Kasumi-1 (cell line): ENCODE results near the gene HS6ST2.
A peak's percentile ranks its signal among the peaks of the same experiment; 100 is the strongest.

Experiments
- DNase-seq, 2 experiments: peaks; one replicate each; lab custom pipeline; 2025; lab: John Stamatoyannopoulos, UW

HS6ST2 gene

DNA sequence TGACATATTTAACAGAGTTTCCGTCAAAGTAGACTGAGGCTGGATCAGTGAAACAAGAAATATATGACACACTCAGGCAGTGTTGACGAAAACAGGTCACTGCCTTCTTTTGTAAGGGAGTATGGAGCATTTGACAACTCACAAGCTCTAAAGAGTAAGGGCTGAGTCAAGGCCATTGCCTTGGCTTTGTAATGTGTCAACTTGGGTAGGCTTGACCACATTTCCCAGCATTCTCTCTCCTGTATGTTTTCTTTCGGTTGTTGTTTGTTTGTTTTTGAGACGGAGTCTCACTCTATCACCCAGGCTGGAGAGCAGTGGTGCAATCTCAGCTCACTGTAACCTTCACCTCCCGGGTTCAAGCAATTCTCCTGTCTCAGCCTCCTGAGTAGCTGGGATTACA is 344.6 kb downstream of the HS6ST2 start:
- DNase-seq = no peak

DNA sequence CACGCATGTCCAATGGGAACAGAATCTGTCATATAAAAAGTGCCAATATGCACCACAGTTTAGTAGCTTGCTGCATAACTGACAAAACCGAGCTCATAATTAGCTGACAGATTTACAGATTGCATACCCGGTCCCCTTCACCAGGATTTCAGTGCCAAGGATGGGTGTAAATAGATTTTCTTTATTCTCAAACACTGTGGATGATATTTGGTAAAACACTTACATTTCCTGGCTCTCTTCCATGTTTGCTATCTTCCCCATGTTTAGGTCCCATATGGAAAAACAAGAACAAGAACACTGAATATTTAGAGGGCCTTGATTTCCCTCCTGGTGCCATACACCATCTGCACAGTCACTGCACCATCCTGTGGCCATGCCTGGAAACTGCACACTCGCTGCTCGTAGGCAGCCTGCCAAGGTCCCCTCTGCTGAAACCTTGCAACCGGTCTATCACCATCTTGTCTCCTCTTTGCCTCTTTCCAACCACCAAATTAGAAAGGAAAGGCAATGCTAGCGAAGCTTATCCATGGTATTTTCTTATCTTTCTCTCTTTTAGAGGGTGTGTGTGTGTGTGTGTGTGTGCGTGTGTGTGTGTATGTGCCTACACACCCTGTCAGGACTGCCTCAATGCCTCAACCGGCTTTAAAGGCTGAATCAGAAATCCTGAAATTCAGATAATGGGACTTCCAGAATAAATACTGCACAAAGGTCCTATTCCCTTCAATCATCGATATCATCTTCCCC is 345.4 kb downstream of the HS6ST2 start:
- peak; percentile 6 to 53 for DNase-seq

DNA sequence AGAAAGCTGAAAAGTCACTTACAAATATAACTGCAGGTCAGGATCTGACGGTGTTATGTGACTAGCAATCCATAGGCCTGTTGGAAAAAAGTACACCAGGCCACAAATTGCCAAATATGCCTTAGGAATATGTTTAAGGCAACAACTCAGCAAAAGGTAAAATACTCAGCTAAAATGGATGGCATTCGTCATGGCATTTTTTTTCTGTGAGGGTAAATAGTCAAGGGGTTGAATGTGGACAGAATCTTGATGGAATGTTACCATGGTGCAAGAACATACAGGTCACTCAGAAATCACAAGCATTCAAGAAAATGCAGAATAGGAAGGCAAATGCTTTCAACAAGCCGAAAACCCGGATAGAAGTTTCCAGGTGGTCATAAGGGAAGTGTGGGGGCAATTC is 347.9 kb downstream of the HS6ST2 start:
- no peak for DNase-seq

DNA sequence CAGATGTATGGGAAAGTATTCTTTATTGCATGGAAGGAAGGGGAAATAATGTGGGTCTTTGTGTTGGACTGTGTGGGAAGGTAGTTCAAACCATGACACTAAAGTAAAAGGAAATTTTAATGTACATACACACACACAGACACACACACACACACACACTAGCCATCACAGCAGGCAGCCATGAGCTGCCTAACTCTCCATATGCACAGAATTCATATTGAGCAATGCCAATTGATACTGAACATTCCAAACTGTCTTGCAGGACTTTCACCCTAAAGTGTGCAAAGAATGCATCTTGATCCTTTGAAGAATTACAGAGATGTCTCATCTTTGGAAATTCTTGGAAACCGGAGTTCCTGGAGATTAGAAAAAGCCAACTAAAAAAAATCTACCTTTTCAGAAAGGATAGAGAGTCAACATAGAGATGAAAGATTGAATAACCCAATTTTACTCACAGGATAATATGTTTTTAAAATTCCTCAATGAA is 349.0 kb downstream of the HS6ST2 start:
- no peak for DNase-seq

DNA sequence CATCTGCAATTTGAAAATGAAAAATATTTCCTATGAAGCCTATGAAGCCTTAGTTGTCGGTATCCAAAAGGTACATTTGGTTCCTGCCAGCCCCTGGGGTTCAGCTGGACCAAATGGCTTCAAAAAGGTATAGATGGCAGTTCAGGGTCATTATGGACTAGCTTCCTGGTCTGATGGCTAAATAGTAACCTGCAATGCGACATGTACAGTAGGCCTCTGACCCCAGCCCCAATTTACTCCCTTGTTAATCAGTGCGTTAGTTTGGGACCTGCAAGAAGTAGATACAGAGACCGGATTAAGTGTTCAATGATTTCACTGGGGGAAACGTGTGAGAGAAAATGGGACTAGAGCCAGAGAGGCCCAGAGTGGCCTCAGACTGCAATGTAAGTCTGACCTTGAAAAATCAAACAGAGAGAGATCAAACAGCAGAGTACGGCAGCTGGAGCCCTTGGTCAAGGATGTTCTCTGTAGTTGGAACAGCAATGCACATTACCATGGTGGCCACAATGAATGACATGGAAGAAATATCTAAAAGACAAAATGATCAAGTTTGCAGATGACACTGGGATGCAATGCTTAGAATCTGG is 354.6 kb downstream of the HS6ST2 start:
- DNase-seq = no peak

DNA sequence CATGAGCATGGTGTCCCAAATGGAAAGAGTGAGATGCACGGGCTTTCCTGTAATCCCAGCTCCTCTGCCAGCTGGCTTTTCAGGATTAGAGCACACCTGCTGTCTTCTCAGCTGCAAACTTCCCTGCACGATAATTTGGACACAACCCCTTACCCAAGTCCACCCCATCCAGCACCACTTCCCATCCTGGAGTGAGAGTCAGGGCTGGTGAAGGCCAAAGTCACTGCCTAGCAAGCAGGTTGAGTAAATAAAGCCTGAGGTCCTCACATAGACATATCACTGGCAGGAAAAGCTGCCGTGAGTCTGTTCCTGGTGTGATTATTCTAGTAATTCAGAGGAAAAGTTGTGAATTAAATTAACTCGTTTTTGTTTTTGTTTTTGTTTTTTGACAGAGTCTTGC is 355.7 kb downstream of the HS6ST2 start:
- no peak for DNase-seq

DNA sequence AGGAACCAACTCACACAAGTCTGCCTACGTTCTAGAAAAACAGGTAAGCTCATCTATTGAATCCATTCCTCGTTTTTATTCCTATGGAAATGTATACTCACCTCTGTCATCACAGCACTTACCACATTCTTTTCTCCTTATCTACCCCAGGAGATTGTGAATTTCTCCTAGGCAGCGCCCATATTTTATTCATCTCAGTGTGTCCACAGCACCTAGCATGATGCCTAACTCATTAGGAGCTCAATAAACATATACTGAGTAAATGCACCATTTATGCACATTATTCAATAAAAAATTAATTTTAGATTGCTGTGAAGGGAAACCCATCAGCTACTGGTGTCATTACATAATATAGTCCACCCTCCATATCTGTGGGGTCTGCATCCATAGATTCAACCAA is 363.4 kb downstream of the HS6ST2 start:
- no peak for DNase-seq

DNA sequence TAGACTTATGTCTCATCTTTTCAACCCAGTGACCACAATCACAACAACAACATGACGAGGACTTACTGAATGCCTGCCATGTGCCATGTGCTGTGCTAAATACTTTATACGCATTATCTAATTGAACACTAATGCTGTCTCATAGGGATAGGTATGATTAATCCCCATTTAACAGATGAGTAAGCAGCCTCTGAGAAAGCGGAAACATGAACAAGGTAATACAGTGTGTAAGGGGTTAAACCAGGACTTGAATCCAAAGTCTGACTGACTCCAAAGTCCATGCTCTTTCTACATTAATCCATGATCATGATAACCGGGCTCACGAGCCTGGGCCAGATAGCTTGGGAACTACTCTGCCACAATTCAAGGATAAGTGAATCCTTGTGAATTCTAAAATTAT is 364.3 kb downstream of the HS6ST2 start:
- DNase-seq = no peak

DNA sequence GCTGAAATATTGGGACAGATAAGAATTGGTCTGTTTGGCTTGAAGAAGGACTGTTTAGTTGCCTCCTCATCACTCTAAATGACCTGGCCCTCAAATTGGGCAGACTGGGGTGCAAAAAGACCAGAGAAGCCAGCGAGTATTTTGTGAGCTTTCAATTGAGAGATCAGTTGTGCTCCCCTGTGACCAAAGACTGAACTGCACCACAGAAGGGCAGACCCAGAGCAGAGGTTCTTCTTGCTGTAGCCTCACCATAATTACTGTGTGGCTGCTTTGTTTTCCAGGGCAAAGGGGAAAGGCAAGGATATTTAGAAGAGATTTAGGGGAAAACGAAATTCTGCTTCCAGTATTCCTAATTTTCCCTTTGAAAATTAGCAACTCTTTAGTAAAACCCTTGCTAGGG is 365.5 kb downstream of the HS6ST2 start:
- peak; percentile 4 to 16 for DNase-seq

DNA sequence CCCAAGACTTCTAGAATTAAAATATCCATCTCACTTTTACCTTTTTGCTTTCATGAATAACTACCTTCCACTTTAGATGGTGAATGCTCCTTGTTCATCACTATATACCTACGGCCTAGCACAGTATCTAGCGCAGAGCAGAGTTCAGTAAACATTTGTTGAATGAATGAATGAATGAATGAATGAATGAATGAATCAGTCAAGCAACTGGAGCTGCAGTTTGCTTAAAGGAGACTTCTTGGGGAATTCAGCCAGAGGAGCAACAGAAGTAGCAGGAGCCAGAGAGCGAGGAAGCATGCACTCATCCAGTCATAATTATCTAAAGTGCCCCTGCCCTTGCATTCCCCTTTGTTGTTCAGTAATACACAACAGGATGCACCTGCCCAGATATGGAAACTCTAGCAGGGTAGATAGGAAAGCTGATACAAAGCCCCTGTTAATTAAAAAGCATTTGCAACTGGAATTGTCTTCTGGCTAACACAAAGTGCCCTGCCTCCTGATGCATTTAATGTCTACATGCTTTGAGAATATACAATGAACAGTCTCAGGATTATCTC is 366.6 kb downstream of the HS6ST2 start:
- no peak for DNase-seq

DNA sequence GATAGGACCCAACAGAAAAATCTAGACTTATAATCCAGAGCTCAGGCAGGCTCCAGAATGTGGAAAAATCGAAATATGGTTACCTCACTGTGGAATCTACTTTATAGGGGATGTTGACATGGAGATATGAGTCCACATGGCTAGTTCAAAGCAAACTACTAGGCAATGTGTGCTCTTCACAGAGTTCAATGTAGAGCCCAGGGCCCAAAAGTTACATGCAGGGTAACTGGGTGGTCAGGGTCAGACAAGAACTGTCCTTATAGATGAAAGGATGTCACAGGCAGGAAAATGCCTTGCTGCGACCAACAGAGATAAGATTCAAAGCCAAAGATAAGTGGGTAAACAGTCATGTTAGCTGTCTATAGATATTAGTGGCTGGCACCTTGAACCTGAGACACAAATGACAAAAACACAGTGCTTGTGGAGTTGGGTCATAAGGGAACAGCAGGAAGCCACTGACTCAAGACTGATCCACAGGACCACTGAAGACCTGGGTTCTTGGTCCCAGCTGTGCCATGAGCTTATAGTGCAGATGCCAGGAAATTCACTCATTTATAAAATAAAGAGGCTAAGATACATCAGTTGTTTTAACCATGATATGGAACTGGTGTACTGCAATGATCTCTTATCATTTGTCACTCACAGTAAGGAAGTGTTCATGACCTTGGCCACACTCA is 367.9 kb downstream of the HS6ST2 start:
- no peak for DNase-seq

DNA sequence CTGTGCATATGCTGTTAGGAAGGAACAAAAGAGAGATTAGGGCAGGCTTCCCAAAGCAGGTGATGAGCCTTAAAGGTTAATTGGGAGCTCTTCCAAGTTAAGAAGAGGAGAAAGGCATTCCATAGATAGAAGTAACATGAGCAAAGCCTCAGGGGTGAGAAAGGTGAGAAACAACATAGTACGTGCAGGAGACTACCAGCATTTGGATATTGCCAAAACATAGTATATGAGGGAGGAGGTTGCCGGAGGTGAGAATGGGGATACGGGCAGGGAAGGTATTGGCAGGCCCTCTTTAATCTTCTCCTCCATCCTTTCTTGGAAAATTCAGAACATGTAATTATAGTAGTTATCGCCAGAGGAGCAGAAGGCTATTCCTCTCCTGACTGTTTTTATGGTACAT is 373.5 kb downstream of the HS6ST2 start:
- DNase-seq = no peak

DNA sequence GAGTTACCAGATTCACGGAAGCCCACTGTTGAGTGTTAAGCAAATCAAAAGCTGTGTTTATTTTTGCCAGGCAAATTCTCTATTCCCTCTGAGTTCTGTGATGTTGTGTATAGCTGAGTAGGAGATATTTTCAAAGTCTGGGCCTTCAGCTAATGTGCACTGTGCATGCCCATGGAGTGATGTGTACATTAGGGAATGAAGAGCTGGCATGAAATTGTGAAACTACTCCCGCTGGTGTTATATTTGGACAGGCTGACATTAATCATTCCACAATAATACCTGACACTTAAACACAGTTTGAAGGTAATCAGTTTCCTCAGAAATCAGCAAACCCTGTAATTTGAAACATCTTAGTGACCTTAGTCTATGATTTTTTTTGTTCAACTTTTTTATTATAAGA is 381.5 kb downstream of the HS6ST2 start:
- DNase-seq = no peak
